ENCODE results near the gene SLX1A.
"Not testable (repeated sequence)": the region's sequence is repeated elsewhere in the genome, so short reads cannot be mapped to it uniquely, and the experiment has no call there.

Gene SLX1A

DNA sequence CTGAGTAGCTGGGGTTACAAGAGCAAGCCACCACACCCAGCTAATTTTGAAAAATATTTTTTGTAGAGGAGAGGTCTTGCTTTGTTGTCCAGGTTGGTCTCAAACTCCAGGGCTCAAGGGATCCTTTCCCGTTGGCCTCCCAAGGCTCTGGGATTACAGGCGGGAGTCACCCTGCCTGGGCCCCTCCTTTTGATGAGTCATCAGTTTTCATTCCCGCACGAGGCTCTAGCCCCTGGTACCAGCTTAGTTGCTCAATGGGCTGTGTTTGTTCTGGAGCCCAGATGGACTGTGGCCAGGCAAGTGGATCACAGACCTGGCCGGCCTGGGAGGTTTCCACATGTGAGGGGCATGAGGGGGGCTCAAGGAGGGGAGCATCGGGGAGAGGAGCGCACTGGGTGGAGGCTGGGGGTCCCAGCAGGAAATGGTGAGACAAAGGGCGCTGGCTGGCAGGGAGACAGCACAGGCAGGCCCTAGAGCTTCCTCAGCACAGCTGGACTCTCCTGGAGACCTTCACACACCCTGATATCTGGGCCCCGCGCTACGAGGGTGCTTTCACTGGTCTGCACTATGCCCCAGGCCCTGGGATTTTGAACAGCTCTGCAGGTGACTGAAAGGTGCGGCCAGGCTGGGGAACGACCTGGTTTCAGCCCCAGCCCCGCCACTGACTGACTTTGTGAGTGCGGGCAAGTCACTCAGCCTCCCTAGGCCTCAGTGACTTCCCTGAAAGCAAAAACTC, 6.1 kb downstream of the SLX1A start:
- not testable (repeated sequence) for H3K9ac ChIP-seq (ENCODE audit: low read depth, low read length); H3K27me3 ChIP-seq (ENCODE audit: insufficient read depth, low read length); H3K36me3 ChIP-seq (ENCODE audit: insufficient read depth, low read depth, low read length); H3K4me3 ChIP-seq (ENCODE audit: low read length); H3K4me1 ChIP-seq (ENCODE audit: insufficient read depth, low read length); H3K9me3 ChIP-seq (ENCODE audit: insufficient read depth, low read depth, low read length); H3K27ac ChIP-seq (ENCODE audit: low read length)

DNA sequence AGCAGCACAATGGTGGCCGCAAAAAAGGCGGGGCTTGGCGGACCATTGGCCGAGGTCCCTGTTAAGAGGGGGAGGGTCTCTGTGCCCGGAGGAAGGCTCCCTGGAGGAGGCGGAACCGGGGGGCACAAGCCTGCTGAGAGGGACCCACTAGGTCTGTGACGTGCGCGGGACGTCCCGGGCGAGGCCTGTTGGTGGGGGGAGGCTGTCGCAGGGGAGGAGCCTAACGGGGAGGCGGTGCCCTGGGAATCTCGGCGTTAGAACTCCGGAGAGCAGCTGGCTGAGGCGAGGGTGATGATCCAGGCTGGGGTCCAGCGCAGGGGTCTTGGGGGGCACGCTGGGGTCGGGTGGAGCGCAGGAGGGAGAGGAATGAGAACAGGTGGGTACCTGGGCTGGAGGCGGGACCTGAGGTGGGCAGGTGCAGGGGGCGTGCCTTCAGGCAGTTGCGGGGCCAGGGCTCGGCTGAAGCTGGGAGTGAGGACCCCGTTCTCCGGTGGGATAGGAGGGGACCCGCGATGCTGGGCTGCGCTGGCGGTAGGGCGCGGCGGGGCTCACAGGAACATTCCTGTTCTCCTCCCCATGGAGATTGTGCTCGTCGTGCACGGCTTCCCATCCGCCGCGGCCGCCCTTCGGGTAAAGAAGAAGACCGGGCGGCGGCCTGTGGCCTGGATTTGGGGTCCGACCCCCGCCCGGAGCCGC, 12.0 kb downstream of the SLX1A start:
- H3K27ac ChIP-seq (ENCODE audit: low read length); H3K9me3 ChIP-seq (ENCODE audit: insufficient read depth, low read depth, low read length); H3K9ac ChIP-seq (ENCODE audit: low read depth, low read length); H3K4me3 ChIP-seq (ENCODE audit: low read length); H3K27me3 ChIP-seq (ENCODE audit: insufficient read depth, low read length); H3K4me1 ChIP-seq (ENCODE audit: insufficient read depth, low read length); H3K36me3 ChIP-seq (ENCODE audit: insufficient read depth, low read depth, low read length): not testable (repeated sequence)

DNA sequence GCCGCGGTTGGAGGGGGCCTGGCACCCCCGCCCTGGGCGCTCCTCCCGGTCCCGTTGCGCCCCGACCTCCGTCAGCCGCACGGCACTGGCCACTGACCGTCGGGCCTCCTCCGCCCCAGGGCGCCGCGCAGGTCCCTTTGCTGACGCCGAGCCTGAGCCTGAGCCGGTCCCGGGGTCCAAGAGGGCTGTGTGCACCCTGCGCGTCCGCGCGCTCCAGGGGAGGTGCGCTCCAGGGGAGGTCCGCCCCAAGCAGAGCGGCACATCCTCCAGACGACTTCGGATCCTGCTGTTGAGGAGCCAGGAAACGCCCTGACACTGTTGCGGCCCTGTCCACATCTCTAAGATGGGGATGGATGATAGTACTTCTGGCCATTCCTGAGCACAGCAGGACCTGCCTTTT, 12.6 kb downstream of the SLX1A start:
- H3K4me3 ChIP-seq (ENCODE audit: low read length); H3K27me3 ChIP-seq (ENCODE audit: insufficient read depth, low read length); H3K9me3 ChIP-seq (ENCODE audit: insufficient read depth, low read depth, low read length); H3K36me3 ChIP-seq (ENCODE audit: insufficient read depth, low read depth, low read length); H3K9ac ChIP-seq (ENCODE audit: low read depth, low read length); H3K27ac ChIP-seq (ENCODE audit: low read length); H3K4me1 ChIP-seq (ENCODE audit: insufficient read depth, low read length): not testable (repeated sequence)

DNA sequence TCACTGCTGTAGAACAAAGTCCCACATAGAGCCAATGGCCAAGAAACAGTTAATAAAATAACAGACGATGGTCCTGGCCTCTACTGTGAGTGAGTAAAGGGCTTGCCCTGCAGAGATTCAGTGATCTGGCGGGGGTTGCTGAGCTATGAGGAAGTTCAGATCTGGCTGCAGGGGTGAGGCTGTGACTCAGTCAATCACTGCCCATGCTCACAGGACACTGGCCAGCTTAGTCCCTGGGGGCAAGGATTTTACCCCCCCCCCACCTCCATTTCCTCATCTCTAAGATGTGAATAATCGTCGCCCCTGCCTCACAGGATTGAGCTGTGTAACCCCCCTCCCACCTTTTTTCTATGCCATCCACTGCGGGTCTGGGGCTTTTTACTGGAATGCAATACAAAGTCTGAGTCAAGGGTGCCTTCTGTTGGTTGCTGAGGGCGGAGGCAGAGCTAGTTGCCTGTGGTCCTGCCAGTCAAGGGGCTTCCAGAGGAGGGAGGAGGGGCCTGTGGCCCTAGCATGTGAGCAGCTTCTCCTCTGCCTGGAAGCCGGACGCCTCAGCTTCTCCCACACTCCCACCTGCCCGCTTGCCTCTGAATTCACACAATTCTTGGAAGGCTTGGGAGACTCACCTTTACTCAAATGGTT, 13.5 kb downstream of the SLX1A start:
- H3K9me3 ChIP-seq (ENCODE audit: insufficient read depth, low read depth, low read length); H3K27me3 ChIP-seq (ENCODE audit: insufficient read depth, low read length): not testable (repeated sequence)

DNA sequence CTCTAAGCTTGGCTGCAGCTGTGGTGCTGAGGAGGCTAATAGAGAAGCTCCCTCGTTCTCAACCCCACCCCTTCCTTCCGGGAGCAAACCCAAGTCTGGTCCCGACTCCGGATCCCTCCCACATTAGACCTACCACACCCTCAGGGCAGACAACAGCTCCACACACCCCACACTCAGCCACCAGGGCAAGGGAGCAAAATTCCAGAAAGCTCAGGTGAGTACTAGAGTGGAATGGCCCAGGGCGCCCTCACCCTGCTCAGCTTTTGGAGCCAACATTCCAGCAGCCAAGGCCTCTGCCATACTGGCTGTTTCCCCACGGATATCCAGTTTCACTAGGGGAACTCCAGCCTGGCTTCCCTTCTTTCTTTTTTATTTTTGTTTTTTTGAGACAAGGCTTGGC, 15.4 kb downstream of the SLX1A start:
- not testable (repeated sequence) for H3K9ac ChIP-seq (ENCODE audit: low read depth, low read length); H3K4me3 ChIP-seq (ENCODE audit: low read length); H3K9me3 ChIP-seq (ENCODE audit: insufficient read depth, low read depth, low read length); H3K27ac ChIP-seq (ENCODE audit: low read length); H3K4me1 ChIP-seq (ENCODE audit: insufficient read depth, low read length); H3K27me3 ChIP-seq (ENCODE audit: insufficient read depth, low read length); H3K36me3 ChIP-seq (ENCODE audit: insufficient read depth, low read depth, low read length)

More for the DNA sequence above, 13.5 kb downstream of the SLX1A start:
- not testable (repeated sequence) for H3K9ac ChIP-seq (ENCODE audit: low read depth, low read length); H3K27ac ChIP-seq (ENCODE audit: low read length); H3K4me1 ChIP-seq (ENCODE audit: insufficient read depth, low read length); H3K36me3 ChIP-seq (ENCODE audit: insufficient read depth, low read depth, low read length); H3K4me3 ChIP-seq (ENCODE audit: low read length)

GRCh38 chr16:30211414-30211813, 17.7 kb downstream of the SLX1A start:
- not testable (repeated sequence) for H3K9me3 ChIP-seq (ENCODE audit: insufficient read depth, low read depth, low read length); H3K27ac ChIP-seq (ENCODE audit: low read length)

DNA sequence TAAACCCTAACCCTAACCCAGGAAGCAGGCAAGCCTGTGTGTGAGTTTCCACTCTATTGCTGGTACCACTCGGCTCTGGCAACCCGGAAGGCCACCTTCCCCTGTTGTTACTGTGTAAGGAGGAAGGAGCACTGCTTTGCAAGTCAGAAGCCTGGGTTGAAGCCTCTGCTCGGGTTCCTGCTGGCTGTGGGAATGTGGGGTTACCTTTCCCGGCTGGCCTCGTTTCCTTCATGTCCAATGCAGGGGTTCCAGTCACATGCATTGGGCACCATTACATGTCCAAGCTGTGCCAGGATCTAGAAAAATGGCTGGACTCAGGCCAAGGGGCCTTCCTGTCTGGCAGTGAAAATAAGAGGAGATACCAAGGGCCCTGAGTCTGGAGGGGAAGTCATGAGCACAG, 23.4 kb downstream of the SLX1A start:
- not testable (repeated sequence) for H3K9me3 ChIP-seq (ENCODE audit: insufficient read depth, low read depth, low read length); H3K4me1 ChIP-seq (ENCODE audit: insufficient read depth, low read length); H3K27ac ChIP-seq (ENCODE audit: low read length); H3K4me3 ChIP-seq (ENCODE audit: low read length); H3K36me3 ChIP-seq (ENCODE audit: insufficient read depth, low read depth, low read length); H3K9ac ChIP-seq (ENCODE audit: low read depth, low read length); H3K27me3 ChIP-seq (ENCODE audit: insufficient read depth, low read length)

More at GRCh38 chr16:30211414-30211813, 17.7 kb downstream of the SLX1A start:
- H3K36me3 ChIP-seq (ENCODE audit: insufficient read depth, low read depth, low read length); H3K9ac ChIP-seq (ENCODE audit: low read depth, low read length); H3K4me1 ChIP-seq (ENCODE audit: insufficient read depth, low read length); H3K4me3 ChIP-seq (ENCODE audit: low read length); H3K27me3 ChIP-seq (ENCODE audit: insufficient read depth, low read length): not testable (repeated sequence)
